PFSK-1 (cell line): ENCODE measurements around the gene LGALS12.

ENCODE experiments used
- POLR2AphosphoS5 ChIP-seq: IDR thresholded peaks from 2 replicates; pipeline ENCODE4 v1.6.1; 2012; ENCODE audit warnings: low read depth, mild to moderate bottlenecking, control low read depth, low read length, moderate library complexity
- REST ChIP-seq, 2 experiments: IDR thresholded peaks; 2 replicates each; pipeline versions ENCODE4 v1.6.1 to v1.8.0; 2011 to 2012; ENCODE audit warnings: low read depth in 2 of 2, low read length in 2 of 2, control low read depth in 1 of 2, inconsistent platforms in 1 of 2, mild to moderate bottlenecking in 1 of 2, moderate library complexity in 1 of 2; ENCODE audit not compliant: insufficient read depth in 1 of 2
- SIN3A ChIP-seq: IDR thresholded peaks from 2 replicates; pipeline ENCODE4 v1.6.1; 2012; ENCODE audit warnings: mild to moderate bottlenecking, low read length, moderate library complexity, borderline replicate concordance; ENCODE audit not compliant: insufficient read depth
- TAF1 ChIP-seq: IDR thresholded peaks from 2 replicates; pipeline ENCODE4 v1.6.1; 2012; ENCODE audit warnings: low read length, control low read depth, borderline replicate concordance; ENCODE audit not compliant: insufficient read depth

- TF ChIP-seq TAF1 (no peak), REST (IDR thresholded peaks at IDR 0.05; ENCODE audit: insufficient read depth in 1 of 2, low read depth in 2 of 2, low read length in 2 of 2) (no peak), POLR2AphosphoS5 (no peak), SIN3A (no peak)
These were observed 6.0 kb upstream of the LGALS12 start for GRCh38 chr11:63499874-63500273.
